Lower lobe of right lung (tissue), 2 donors: ENCODE measurements around the gene ATG16L1. TPM values are rescaled to one million over a fixed set of nuclear protein-coding genes. Genes with fewer than 3 reads are reported as not detected.

Experiments used
- ATAC-seq, 2 donors: fragments of 200-7000 bp; cut with Tn5 transposase; one replicate each; pipeline ENCODE4 v1.9.1; 2020 to 2022; ENCODE audit warnings: mild to moderate bottlenecking in 2 of 2, moderate library complexity in 2 of 2
- DNase-seq: peaks from one replicate; pipeline ENCODE4 v3.0.0-alpha.2; 2020
- H3K27ac ChIP-seq: fragments of 200-600 bp; one replicate; pipeline ENCODE4 v1.8.0; 2022
- H3K27me3 ChIP-seq: fragments of 200-600 bp; one replicate; pipeline ENCODE4 v1.8.0; 2022; ENCODE audit warnings: low read depth
- H3K36me3 ChIP-seq: fragments of 200-600 bp; one replicate; pipeline ENCODE4 v1.8.0; 2022; ENCODE audit warnings: mild to moderate bottlenecking
- H3K4me1 ChIP-seq: fragments of 200-600 bp; one replicate; pipeline ENCODE4 v1.8.0; 2022
- H3K4me3 ChIP-seq: fragments of 200-600 bp; one replicate; pipeline ENCODE4 v1.8.0; 2022; ENCODE audit warnings: mild to moderate bottlenecking
- H3K9me3 ChIP-seq: fragments of 200-600 bp; one replicate; pipeline ENCODE4 v1.8.0; 2022
- intact Hi-C: fragments of 100-400 bp; cut with DNase I; formaldehyde crosslinking; loops from one replicate; pipeline ENCODE4 v1.11.0; 2022
- total RNA-seq: library from RNA; stranded (reverse); fragmentation: NEBNext Ultra II Directional; extraction: Animal tissue kit (Norgen Biotek cat#: 25700); gene quantifications from one replicate; pipeline ENCODE4 v1.2.1, GENCODE V29; 2021
- TF ChIP-seq, protein P1 (sequence below): fragments of 200-600 bp; IDR thresholded peaks from one replicate; pipeline ENCODE4 v1.8.0; 2022; ENCODE audit warnings: antibody characterized with exemption, mild to moderate bottlenecking
- donor health status: DM: no; HTN: yes; CAD: no; lungs with severe emphysema.

The ATG16L1 gene
- total RNA-seq, 1 donor from 2014 or later, result 21.4 TPM

DNA sequence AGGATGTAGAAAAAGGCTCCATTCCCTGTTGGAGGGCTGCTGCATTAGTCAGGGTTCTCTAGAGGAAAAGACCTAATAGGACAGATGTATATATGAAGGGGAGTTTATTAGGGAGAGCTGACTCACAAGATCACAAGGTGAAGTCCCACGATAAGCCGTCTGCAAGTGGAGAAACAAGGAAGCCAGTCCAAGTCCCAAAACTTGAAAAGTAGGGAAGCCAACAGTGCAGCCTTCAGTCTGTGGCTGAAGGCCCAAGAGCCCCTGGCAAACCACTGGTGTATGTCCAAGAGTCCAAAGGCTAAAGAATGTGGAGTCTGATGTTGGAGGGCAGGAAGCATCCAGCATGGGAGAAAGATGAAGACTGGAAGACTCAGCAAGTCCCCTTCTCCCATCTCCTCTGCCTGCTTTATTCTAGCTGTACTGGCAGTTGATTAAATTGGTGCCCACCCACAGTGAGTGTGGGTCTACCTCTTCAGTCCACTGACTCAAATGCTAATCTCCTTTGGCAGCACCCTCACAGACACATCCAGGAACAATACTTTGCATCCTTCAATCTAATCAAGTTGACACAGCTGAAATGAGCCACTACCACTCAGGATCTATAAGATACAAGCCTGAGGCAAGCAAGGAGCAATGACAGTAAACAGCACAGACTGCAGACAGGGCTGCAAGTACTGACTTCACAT, 30.0 kb upstream of the ATG16L1 start:
- H3K27me3 ChIP-seq, result no peaks in the 10 kb centered on the region
- TF ChIP-seq, protein P1, sequence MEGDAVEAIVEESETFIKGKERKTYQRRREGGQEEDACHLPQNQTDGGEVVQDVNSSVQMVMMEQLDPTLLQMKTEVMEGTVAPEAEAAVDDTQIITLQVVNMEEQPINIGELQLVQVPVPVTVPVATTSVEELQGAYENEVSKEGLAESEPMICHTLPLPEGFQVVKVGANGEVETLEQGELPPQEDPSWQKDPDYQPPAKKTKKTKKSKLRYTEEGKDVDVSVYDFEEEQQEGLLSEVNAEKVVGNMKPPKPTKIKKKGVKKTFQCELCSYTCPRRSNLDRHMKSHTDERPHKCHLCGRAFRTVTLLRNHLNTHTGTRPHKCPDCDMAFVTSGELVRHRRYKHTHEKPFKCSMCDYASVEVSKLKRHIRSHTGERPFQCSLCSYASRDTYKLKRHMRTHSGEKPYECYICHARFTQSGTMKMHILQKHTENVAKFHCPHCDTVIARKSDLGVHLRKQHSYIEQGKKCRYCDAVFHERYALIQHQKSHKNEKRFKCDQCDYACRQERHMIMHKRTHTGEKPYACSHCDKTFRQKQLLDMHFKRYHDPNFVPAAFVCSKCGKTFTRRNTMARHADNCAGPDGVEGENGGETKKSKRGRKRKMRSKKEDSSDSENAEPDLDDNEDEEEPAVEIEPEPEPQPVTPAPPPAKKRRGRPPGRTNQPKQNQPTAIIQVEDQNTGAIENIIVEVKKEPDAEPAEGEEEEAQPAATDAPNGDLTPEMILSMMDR, result no peak
- no peaks in the 10 kb centered on the region for H3K36me3 ChIP-seq
- no peak overlapping the region for H3K4me3 ChIP-seq
- H3K4me1 ChIP-seq, result no peaks in the 10 kb centered on the region
- intact Hi-C loops, result no loop called here
- no peak for DNase-seq
- ATAC-seq, result no peak
- H3K9me3 ChIP-seq, result no peaks in the 10 kb centered on the region
- no peak overlapping the region for H3K27ac ChIP-seq

DNA sequence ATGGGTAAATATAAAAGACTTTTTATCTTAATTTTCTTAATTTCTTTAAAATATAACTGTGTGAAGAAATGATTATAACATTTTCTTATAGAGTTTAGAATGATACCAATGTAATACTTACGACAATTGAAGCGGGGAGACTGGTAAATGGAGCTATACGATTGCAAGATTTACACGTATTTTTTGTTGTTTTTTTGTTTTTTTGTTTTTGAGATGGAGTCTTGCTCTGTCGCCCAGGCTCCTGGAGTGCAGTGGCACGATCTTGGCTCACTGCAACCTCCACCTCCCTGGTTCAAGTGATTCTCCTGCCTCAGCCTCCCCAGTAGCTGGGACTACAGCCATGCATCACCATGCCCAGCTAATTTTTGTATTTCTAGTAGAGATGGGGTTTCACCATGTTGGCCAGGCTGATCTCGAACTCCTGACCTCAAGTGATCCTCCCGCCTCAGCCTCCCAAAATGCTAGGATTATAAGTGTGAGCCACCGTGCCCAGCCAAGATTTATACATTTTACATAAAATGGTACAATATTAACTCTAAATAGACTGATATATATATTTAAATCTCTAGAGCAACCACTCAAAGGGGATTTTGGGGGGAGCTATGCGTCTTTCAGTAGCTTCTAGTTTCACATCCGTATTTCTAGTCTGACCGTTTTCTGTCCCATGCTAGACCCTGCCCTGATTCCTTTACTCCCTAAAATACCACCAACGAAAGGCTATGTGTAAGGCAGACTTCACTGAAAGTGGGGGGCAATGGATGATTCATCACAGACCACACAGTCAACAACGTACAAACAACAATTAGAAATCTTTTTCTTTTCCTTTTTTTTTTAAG, 28.2 kb upstream of the ATG16L1 start:
- ATAC-seq (no peak), DNase-seq (no peak)
- Histone ChIP-seq H3K9me3 (no peaks in the 10 kb centered on the region), H3K27me3 (no peaks in the 10 kb centered on the region), H3K4me1 (no peaks in the 10 kb centered on the region), H3K36me3 (no peaks in the 10 kb centered on the region), H3K4me3 (no peak overlapping the region), H3K27ac (no peak overlapping the region)
- intact Hi-C loops, result no loop called here
- TF ChIP-seq, protein P1, result no peak

DNA sequence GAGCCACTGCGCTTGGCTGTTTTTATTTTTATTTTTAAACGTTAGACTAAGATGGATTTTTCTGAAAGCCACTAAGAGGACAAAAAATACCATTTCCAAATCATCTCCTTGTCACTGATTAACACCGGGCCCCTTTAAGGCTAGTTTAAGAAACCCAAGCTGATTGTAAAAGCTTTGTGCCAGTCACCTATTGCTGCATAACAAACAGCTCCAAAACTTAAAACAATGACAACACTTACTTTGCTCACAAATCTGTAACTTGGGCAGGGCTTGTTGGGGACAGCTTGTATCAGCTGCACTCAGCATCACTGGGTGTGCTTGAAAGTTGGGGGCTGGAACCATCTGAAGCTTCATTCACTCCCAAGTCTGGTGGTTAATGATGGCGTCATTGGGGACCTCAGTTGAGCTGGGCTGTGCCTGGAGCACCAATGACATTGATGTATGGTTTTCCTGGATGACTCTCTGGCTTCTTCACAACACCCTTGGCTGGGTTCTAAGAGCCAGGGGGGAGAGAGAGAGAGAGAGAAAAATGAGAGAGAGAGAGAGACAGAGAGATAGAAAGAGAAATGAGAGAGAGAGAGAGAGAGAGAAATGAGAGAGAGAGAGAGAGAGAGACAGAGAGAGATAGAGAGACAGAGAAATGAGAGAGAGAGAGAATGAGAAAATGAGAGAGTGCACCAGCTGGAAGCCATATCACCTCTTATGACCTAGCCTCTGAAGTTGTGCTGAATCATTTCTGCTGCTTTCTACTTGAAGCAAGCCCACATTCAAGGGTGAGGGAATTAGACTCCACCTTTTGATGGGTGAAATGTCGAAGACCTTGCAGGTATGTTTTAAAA, 26.0 kb upstream of the ATG16L1 start:
- ATAC-seq, result no peak
- TF ChIP-seq, protein P1, result no peak
- no peak for DNase-seq
- intact Hi-C loops, result no loop called here
- H3K27ac ChIP-seq, result no peak overlapping the region
- H3K4me1 ChIP-seq, result no peaks in the 10 kb centered on the region
- H3K36me3 ChIP-seq, result no peaks in the 10 kb centered on the region
- H3K9me3 ChIP-seq, result no peaks in the 10 kb centered on the region
- H3K4me3 ChIP-seq, result no peak overlapping the region
- no peaks in the 10 kb centered on the region for H3K27me3 ChIP-seq

DNA sequence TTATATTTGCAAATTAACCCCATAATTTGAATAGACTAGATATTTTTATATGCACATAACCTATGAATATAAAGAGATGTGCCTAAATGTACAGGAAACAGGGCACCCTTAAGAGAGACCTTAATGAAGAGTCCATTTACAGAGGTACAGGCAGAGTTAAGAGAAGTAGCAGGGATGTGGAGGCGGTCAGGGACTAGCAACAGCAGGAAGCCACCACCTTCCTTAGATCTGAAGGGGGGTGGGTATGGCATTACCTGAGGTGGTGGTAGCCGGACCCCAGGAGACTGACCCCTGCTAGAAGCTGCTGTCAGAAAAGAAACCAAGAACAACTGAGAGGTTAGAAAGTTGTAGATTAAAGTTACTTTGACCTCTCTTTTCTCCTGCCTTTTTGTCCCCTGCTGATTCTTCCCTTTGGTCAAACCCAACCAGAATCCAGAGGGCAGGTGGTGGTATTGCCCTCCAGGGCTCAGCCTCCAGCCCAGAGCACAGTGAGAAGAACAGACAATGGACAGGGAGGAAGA, 24.9 kb upstream of the ATG16L1 start:
- DNase-seq, result no peak
- no peaks in the 10 kb centered on the region for H3K9me3 ChIP-seq

More for the DNA sequence above, 24.9 kb upstream of the ATG16L1 start:
- no peaks in the 10 kb centered on the region for H3K27me3 ChIP-seq
- intact Hi-C loops, result no loop called here
- no peaks in the 10 kb centered on the region for H3K4me1 ChIP-seq
- no peak for ATAC-seq
- H3K36me3 ChIP-seq, result no peaks in the 10 kb centered on the region
- no peak overlapping the region for H3K27ac ChIP-seq
- TF ChIP-seq, protein P1, result no peak
- H3K4me3 ChIP-seq, result no peak overlapping the region
